Stimulated activated CD8-positive, alpha-beta memory T cell treated with anti-CD3 and anti-CD28 coated beads, Interleukin-12 subunit alpha, Interleukin-12 subunit beta, amount 100 ng/mL, for 24 hours (primary cell): ENCODE data around the gene MEP1A.
"Not testable (repeated sequence)": the region's sequence is repeated elsewhere in the genome, so short reads cannot be mapped to it uniquely, and the experiment has no call there.

Experiments used
- DNase-seq: peaks from one replicate; pipeline ENCODE4 v3.0.0-alpha.2; 2020; ENCODE audit errors: extremely low read depth

The MEP1A gene

GRCh38 chr6:46777476-46778346 is 15.5 kb upstream of the MEP1A start:
- DNase-seq = no peak

GRCh38 chr6:46781478-46782378 is 11.5 kb upstream of the MEP1A start:
- DNase-seq = no peak

- no peak for DNase-seq
Measured at GRCh38 chr6:46784535-46784934, 8.7 kb upstream of the MEP1A start.

- no peak for DNase-seq
Measured at GRCh38 chr6:46787871-46788540, 5.2 kb upstream of the MEP1A start.

GRCh38 chr6:46788791-46789190 is 4.4 kb upstream of the MEP1A start:
- no peak for DNase-seq

- DNase-seq = no peak
Measured at GRCh38 chr6:46789434-46790354, 3.5 kb upstream of the MEP1A start.

GRCh38 chr6:46790355-46790874 is 2.8 kb upstream of the MEP1A start:
- DNase-seq = no peak

- DNase-seq = no peak
Measured at GRCh38 chr6:46792635-46793034, 554 bp upstream of the MEP1A start.

- no peak for DNase-seq
Measured at GRCh38 chr6:46794068-46794467, 879 bp downstream of the MEP1A start.

- DNase-seq = no peak
Measured at GRCh38 chr6:46795816-46796215, 2.6 kb downstream of the MEP1A start.

- DNase-seq = no peak
Measured at GRCh38 chr6:46796848-46797580, 3.8 kb downstream of the MEP1A start.

GRCh38 chr6:46799657-46800056 is 6.5 kb downstream of the MEP1A start:
- DNase-seq = no peak

GRCh38 chr6:46808806-46809205 is 15.6 kb downstream of the MEP1A start:
- DNase-seq = no peak

- DNase-seq = no peak
Measured at GRCh38 chr6:46815130-46815529, 21.9 kb downstream of the MEP1A start.

- DNase-seq = no peak
Measured at GRCh38 chr6:46816626-46817025, 23.4 kb downstream of the MEP1A start.

- DNase-seq = no peak
Measured at GRCh38 chr6:46819561-46819960, 26.4 kb downstream of the MEP1A start.

- DNase-seq = no peak
Measured at GRCh38 chr6:46821458-46821881, 28.3 kb downstream of the MEP1A start.

- DNase-seq = no peak
Measured at GRCh38 chr6:46828939-46829338, 35.8 kb downstream of the MEP1A start.

GRCh38 chr6:46832816-46833215 is 39.6 kb downstream of the MEP1A start:
- DNase-seq = no peak

GRCh38 chr6:46834257-46834916 is 41.2 kb downstream of the MEP1A start:
- not testable (repeated sequence) for DNase-seq
